Osteocyte (in vitro differentiated cells): ENCODE data around the gene HMBS. TPM values are rescaled to one million over a fixed set of nuclear protein-coding genes. Genes with fewer than 3 reads are reported as not detected.
"Not testable (repeated sequence)": the region's sequence is repeated elsewhere in the genome, so short reads cannot be mapped to it uniquely, and the experiment has no call there.

Experiments
- DNase-seq: peaks from one replicate; pipeline ENCODE4 v3.0.0; 2021; ENCODE audit warnings: mixed read lengths; ENCODE audit not compliant: unreplicated experiment; ENCODE audit errors: extremely low spot score
- H3K27ac Mint-ChIP-seq: one replicate; pipeline ENCODE4 v1.8.0; 2021; ENCODE audit warnings: mild to moderate bottlenecking, mixed read lengths; ENCODE audit not compliant: unreplicated experiment
- H3K27me3 Mint-ChIP-seq: one replicate; pipeline ENCODE4 v1.8.0; 2021; ENCODE audit warnings: mixed read lengths; ENCODE audit not compliant: unreplicated experiment
- H3K36me3 Mint-ChIP-seq: one replicate; pipeline ENCODE4 v1.8.0; 2021; ENCODE audit warnings: mixed read lengths; ENCODE audit not compliant: unreplicated experiment
- H3K4me1 Mint-ChIP-seq: one replicate; pipeline ENCODE4 v1.8.0; 2021; ENCODE audit warnings: mixed read lengths; ENCODE audit not compliant: unreplicated experiment
- H3K4me3 Mint-ChIP-seq: one replicate; pipeline ENCODE4 v1.8.0; 2021; ENCODE audit warnings: mild to moderate bottlenecking, moderate library complexity, mixed read lengths; ENCODE audit not compliant: unreplicated experiment
- H3K9me3 Mint-ChIP-seq: one replicate; pipeline ENCODE4 v1.8.0; 2021; ENCODE audit warnings: mixed read lengths; ENCODE audit not compliant: unreplicated experiment
- total RNA-seq: library from RNA; stranded (reverse); gene quantifications from 2 replicates; pipeline ENCODE4 v1.2.1, GENCODE V29; 2021
- TF ChIP-seq, protein P1 (sequence below): fragments of 200-600 bp; sonication (generic); IDR thresholded peaks from 2 replicates; pipeline ENCODE4 v1.5.0; 2021; ENCODE audit warnings: antibody characterized with exemption, mild to moderate bottlenecking, moderate library complexity

HMBS gene
- total RNA-seq, 1 donor from 2014 or later, result 18.6 TPM

DNA sequence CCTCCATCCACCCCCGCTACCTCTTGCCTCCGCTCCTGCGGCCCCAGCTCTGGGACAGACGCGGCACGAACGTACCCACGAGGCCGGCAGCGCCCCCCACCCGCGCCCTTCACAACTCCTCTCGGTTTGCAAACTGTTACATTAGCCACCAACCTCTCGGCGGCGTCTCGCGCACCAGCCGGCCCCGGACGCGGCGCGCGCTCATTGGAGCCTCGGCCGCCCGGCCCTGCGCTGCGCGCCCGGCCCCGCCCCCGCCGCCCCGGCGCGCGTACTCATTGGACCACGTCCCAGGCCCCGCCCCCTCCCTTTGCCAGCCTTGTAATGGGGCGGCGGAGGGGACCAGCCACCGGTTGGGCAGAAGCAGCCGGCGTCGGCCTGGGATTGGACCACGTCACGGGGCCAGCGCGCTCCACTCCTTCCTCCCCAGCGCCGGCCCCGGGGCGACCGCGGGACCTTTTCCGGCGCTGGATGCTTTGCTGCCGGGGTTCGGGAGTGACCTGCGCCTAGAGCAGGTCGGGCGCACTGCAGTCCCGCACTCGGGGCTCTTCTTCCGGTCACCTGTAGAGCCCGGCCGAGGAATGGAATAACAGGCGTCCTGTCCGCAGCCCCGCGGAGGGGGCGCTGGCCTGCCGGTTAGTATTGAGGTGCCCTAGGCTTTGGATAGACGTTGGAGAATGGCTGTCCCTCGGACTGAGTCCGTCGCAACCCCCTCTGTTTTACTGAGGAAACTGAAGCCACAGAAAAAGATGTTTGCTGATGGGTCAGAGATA lies 27.5 kb upstream of the HMBS start, which contains the start of gene HYOU1:
HYOU1 (minus strand) TSS at position 206 of the 770 bp plus-strand sequence. CDS start 1,045 bp downstream, outside the sequence.
- Mint-ChIP-seq H3K4me3 (peak within 1 kb of the TSS; percentile 96), H3K27me3 (no peaks in the 10 kb centered on the region), H3K4me1 (peaks cover 24% of the 10 kb centered on the region), H3K9me3 (no peaks in the 10 kb centered on the region), H3K27ac (peak within 1 kb of the TSS; percentile 94), H3K36me3 (peaks cover 23% of the 10 kb centered on the region)
- peak; percentile 99 for DNase-seq
- TF ChIP-seq, protein P1, sequence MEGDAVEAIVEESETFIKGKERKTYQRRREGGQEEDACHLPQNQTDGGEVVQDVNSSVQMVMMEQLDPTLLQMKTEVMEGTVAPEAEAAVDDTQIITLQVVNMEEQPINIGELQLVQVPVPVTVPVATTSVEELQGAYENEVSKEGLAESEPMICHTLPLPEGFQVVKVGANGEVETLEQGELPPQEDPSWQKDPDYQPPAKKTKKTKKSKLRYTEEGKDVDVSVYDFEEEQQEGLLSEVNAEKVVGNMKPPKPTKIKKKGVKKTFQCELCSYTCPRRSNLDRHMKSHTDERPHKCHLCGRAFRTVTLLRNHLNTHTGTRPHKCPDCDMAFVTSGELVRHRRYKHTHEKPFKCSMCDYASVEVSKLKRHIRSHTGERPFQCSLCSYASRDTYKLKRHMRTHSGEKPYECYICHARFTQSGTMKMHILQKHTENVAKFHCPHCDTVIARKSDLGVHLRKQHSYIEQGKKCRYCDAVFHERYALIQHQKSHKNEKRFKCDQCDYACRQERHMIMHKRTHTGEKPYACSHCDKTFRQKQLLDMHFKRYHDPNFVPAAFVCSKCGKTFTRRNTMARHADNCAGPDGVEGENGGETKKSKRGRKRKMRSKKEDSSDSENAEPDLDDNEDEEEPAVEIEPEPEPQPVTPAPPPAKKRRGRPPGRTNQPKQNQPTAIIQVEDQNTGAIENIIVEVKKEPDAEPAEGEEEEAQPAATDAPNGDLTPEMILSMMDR, result peak; percentile 32

DNA sequence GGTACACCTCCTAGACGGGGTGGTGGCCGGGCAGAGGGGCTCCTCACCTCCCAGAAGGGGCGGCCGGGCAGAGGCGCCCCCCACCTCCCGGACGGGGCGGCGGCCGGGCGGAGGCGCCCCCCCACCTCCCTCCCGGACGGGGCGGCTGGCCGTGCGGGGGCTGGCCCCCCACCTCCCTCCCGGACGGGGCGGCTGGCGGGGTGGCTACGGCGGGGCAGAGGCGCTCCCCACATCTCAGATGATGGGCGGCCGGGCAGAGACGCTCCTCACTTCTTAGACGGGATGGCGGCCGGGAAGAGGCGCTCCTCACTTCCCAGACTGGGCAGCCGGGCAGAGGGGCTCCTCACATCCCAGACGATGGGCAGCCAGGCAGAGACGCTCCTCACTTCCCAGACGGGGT lies 25.6 kb upstream of the HMBS start:
- not testable (repeated sequence) for H3K4me3 Mint-ChIP-seq, H3K27me3 Mint-ChIP-seq, H3K9me3 Mint-ChIP-seq, H3K36me3 Mint-ChIP-seq, H3K27ac Mint-ChIP-seq, DNase-seq
- peaks cover 24% of the 10 kb centered on the region for H3K4me1 Mint-ChIP-seq

DNA sequence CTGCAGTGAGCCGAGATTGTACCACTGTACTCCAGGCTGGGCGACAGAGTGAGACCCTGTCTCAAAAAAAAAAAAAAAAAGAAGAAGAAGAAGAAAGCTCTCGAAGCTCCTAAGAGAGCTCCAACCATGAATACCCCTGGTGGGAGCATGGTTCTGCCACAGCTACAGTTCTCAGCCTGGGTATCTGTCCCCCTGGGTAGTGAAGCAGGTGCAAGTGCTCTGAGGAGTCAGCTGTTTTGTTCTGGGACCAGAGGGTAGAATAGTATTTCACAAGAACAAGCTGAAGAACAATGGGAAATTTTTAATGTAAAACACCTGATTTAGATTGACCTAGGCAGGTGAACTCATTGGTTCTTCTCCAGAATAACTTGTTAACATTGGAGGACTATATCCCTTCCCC lies 23.4 kb upstream of the HMBS start:
- TF ChIP-seq, protein P1, result no peak
- no peaks in the 10 kb centered on the region for H3K27me3 Mint-ChIP-seq
- no peaks in the 10 kb centered on the region for H3K9me3 Mint-ChIP-seq
- H3K36me3 Mint-ChIP-seq, result no peaks in the 10 kb centered on the region
- no peak overlapping the region for H3K27ac Mint-ChIP-seq
- no peak for DNase-seq
- H3K4me1 Mint-ChIP-seq, result peaks cover 11% of the 10 kb centered on the region
- H3K4me3 Mint-ChIP-seq, result no peak overlapping the region

DNA sequence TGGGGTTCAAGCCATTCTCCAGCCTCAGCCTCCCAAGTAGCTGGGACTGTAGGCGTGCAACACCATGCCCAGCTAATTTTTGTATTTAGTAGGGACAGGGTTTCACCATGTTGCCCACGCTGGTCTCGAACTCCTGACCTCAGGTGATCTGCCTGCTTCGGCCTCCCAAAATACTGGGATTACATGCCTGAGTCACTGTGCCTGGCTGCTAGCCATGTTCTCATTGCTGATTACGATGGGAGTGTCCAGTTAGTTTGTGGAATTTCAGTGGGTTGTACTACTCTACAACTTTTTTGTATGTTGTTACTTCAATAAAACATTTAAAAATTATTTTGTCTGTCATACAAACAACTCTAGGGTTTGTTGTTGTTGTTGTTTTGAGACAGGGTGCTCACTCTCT lies 21.9 kb upstream of the HMBS start:
- H3K36me3 Mint-ChIP-seq, result no peaks in the 10 kb centered on the region
- H3K27ac Mint-ChIP-seq, result no peak overlapping the region
- no peaks in the 10 kb centered on the region for H3K27me3 Mint-ChIP-seq
- DNase-seq, result no peak
- H3K4me3 Mint-ChIP-seq, result no peak overlapping the region
- TF ChIP-seq, protein P1, result no peak
- H3K9me3 Mint-ChIP-seq, result no peaks in the 10 kb centered on the region
- peaks cover 19% of the 10 kb centered on the region for H3K4me1 Mint-ChIP-seq

DNA sequence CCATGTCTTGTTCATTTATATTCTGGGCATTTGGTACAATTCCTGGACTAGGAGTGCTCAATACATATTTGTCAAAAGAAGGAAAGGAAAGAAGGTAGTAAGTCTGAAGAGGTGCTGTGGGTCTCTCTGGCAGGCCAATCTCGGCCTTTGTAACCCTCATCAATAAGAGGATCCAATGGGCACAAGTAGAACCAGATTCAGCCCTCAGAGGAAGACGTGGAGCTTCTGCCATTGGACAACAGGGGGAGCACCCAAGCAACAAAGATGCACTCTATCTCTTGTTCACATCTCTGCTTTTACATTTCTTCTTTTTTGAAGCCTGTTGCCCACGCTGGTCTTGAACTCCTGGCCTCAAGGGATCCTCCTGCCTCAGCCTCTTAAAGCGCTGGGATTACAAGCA lies 19.3 kb upstream of the HMBS start:
- Mint-ChIP-seq H3K9me3 (no peaks in the 10 kb centered on the region), H3K27me3 (no peaks in the 10 kb centered on the region), H3K36me3 (peaks cover 4% of the 10 kb centered on the region), H3K4me1 (peaks cover 23% of the 10 kb centered on the region), H3K4me3 (no peak overlapping the region), H3K27ac (no peak overlapping the region)
- TF ChIP-seq, protein P1, result peak; percentile 52
- DNase-seq, result no peak
